Activated CD8-positive, alpha-beta memory T cell treated with anti-CD3 and anti-CD28 coated beads for 4 hours (primary cell): ENCODE data around the gene COL15A1.
A peak's percentile ranks its signal among the peaks of the same experiment; 100 is the strongest.
"Not testable (repeated sequence)": the region's sequence is repeated elsewhere in the genome, so short reads cannot be mapped to it uniquely, and the experiment has no call there.

ENCODE experiments used
- DNase-seq, 2 donors: peaks; one replicate each; pipeline ENCODE4 v3.0.0-alpha.2; 2020; ENCODE audit warnings: low read depth in 2 of 2

Gene COL15A1

GRCh38 chr9:98994172-98995058 is 50.7 kb downstream of the COL15A1 start:
- DNase-seq: no peak

DNA sequence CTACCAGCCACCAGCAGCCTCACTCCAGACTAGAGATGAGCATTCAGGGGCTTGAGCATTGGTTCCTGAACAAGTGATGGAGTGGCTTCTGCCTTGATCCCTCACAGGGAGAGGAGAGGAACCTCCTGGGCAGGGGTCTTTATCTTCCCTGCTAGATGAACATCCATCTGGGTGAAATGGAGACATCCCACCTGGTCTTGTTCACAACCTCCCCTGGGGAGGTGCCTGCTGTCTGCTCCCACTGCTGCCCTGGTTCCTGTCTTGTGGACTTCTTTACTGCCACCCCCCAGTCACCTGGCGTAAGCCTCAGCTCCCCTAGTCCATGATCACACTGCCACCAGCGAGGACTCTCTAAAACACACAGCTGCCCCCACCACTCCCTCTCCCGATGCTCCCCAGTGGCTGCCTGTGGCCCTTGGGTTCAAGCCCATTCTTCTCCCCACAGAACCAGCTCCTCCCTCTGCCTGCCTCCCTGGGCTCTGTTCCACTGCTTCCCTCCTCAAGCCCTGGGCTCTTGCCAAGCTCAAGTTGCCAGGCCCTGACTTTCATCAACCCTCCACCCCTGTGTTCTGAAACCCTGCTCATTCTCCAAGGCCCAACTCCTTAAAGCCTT is 51.5 kb downstream of the COL15A1 start:
- DNase-seq: no peak

DNA sequence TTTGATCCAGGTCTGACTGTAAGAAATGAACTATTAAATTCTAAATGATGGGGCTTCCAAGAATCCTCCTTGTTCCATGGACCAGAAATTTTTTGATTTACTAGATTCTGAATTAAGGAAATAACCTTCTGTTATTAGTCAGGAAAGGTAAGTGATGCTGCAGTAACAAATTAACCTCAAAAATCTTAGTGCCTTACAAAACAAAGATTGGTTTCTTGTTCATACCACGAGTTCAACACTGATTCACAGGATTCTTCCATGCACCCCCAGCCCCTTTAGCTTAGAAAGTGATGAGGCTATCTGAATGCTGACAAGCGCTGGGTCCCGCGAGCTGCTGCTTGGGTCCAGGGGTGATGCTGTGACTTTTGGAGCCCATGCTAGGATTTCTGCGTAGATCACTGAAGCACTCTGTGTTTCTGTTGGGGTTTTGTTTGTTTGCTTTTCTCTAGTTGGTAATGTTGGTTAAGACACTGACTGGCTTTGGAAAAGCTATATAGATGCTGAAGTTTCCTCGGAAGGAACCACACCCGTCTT is 52.3 kb downstream of the COL15A1 start:
- no peak for DNase-seq

DNA sequence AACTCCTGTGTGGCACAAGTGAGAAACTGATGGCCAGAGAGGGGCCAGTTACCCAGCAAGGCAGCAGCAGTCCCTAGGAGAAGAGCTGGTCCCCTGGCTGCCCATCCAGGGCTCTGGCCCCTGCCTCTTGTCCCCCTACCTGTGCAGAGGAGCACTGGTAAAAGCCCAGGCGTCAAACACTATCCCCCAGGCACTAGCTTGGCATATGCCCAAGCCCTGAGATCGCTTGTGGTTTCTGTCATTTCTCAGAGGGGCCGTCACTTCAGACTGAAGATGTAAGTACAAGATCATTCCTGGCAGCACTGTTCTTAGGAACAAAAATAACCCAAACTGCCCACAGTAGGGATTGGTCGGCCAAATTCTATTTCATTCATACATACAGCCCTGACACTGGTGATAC is 53.9 kb downstream of the COL15A1 start:
- no peak for DNase-seq

DNA sequence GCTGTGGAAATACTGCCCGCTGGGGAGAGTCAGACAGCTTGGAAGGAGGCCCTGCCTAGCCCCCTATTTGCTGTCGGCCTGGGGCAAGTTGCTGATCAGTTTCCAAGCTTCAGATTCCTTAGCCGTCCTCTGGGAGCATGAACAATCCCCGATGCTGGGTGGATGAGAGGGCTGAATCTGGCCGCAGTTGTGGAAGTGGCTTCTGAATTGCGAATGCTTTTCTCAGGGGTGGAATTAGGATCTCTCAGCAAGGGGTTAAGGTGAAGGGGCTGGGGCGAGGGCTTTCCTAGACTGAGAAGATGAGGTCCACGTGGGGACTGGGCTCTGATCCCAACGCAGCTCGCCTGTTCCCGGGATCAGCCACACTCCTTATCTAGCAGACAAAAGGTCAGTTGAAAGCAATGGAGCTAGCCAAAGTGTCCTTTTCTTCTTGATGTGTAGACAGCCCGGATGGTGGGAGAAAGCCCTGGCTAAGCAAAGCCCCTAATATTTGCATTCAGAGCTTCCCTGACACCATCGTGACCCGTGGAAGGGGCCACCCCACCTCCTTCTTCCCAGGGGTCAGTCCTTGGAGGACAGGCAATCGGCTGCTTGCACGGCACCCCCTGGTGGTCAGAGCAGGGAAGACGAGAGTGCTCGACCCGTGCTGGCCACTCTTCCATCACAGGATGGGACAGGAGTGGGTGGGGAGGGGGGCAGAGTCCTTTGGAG is 54.9 kb downstream of the COL15A1 start:
- peak in 1 of 2 donors; percentile 28 for DNase-seq

DNA sequence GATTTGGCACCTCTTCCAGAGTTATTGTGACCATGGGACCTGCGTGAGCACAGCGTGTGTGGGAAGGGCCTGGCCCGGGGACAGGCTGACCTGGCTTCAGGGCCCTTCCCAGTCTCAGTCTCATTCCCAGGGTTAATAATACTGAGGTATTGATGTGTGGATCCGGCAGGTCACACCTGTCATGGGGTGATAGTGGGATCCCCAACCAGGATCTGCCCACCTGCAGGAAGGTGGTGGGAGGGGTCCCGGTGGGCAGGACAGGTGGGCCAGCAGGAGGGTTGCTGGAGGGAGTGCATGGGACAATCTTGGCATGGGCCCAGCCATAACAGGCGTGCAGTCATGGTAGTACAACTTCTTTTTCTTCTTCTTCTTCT is 55.4 kb downstream of the COL15A1 start:
- DNase-seq: no peak

GRCh38 chr9:99000476-99001395 is 57.0 kb downstream of the COL15A1 start:
- DNase-seq: peak; percentile 24 to 29

GRCh38 chr9:99001892-99002291 is 58.2 kb downstream of the COL15A1 start:
- no peak for DNase-seq

- no peak for DNase-seq
Observed at GRCh38 chr9:99002706-99003105, 59.0 kb downstream of the COL15A1 start.

GRCh38 chr9:99003308-99003707 is 59.6 kb downstream of the COL15A1 start:
- DNase-seq: no peak

- no peak for DNase-seq
Observed at GRCh38 chr9:99004115-99004514, 60.4 kb downstream of the COL15A1 start.

DNA sequence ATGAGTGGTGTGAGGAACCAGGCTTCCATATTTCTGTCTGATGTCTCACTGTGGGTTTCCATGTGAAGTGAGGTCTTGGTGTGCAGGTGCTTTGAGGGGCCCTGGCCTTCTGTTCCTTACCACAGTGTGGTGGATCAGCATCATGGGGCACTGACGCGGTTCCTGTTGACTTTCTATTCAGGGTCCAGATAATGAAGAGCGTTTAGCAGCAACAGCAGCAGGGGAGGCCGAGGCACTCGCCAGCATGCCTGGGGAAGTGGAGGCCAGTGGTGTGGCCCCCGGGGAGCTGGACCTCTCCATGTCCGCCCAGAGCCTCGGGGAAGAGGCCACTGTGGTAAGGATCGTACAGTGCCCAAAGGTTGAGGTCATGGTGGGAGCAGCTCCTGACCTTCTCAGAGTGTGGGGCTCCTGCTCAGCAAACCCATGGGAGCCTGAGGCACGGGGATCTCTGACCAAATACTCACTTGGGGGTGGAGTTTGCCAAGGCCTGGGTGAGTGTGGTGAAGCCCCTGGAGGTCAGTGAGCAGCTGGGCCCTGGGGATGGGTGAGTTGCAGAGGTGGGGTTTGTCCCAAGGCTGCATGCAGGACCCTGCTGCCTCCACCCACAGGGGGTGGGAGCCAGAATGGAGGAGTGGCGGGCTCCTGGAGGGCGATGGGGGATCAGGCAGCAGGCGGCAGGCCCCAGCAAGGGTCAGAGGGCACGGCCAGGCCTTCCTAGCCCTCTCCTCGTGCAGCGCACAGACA is 61.2 kb downstream of the COL15A1 start:
- DNase-seq: no peak

- no peak for DNase-seq
Observed at GRCh38 chr9:99005651-99006050, 61.9 kb downstream of the COL15A1 start.

GRCh38 chr9:99006511-99006910 is 62.8 kb downstream of the COL15A1 start:
- DNase-seq: no peak

DNA sequence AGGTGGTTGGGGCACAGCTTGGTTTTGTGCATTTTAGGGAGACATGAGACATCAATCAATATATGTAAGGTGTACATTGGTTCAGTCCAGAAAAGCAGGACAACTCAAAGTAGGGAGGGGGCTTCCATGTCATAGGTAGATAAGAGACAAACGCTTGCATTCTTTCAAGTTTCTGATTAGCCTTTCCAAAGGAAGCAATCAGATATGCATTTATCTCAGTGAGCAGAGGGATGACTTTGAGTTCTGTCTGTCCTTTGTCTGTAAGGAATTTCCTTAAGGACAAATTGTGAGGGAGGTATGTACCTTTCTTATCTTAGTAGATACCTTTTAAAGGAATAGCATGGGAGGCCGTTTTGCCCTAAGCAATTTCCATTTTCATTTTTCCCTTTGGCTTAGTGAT is 63.3 kb downstream of the COL15A1 start:
- no peak for DNase-seq

GRCh38 chr9:99008203-99008602 is 64.5 kb downstream of the COL15A1 start:
- no peak for DNase-seq

- DNase-seq: not testable (repeated sequence)
Observed at GRCh38 chr9:99010393-99010792, 66.7 kb downstream of the COL15A1 start.

- no peak for DNase-seq
Observed at GRCh38 chr9:99011161-99011709, 67.5 kb downstream of the COL15A1 start.

GRCh38 chr9:99012957-99013512 is 69.3 kb downstream of the COL15A1 start:
- DNase-seq: no peak

- DNase-seq: no peak
Observed at GRCh38 chr9:99013550-99013949, 69.8 kb downstream of the COL15A1 start.
